ENCODE measurements around the gene LNX1. TPM values are rescaled to one million over a fixed set of nuclear protein-coding genes. Genes with fewer than 3 reads are reported as not detected.

LNX1 gene
- polyA plus RNA-seq, 3 donors, result 0.09 to 0.13 TPM; not detected in 1

DNA sequence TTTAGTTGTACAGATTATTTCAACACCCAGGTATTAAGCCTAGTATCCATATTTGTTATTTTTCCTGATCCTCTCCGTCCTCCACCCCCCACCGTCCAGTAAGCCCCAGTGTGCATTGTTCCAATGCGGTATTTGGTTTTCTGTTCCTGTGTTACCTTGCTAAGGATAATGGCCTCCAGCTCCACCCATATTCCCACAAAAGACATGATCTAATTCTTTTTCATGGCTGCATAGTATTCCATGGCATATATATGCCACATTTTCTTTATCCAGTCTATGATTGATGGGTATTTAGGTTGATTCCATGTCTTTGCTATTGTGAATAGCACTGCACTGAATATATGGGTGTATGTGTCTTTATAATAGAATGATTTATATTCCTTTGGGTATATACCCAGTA, 22.1 kb upstream of the LNX1 start:
- H3K9me3 ChIP-seq (replicated peaks in 1 of 2; ENCODE audit: control insufficient read depth in 1 of 2, insufficient read depth in 1 of 2, low read length in 2 of 2), result no peaks in the 10 kb centered on the region
- no peaks in the 10 kb centered on the region for H3K79me2 ChIP-seq (ENCODE audit: insufficient read depth, low read length)
- Mint-ChIP-seq H3K4me3 (no peak overlapping the region), H3K36me3 (no peaks in the 10 kb centered on the region), H3K27ac (no peak overlapping the region), H3K9me3 (peaks cover 0 to 3% (median 0%) of the 10 kb centered on the region in 7 donors), H3K4me1 (no peaks in the 10 kb centered on the region), H3K27me3 (ENCODE audit: low read depth in 3 of 3) (peaks cover 0 to 2% (median under 1%) of the 10 kb centered on the region in 3 donors)
- H3K4me2 ChIP-seq (replicated peaks; ENCODE audit: extremely low read depth, low read length, poor library complexity, severe bottlenecking), result no peak overlapping the region
- DNase-seq, result no peak
- H3K9ac ChIP-seq (ENCODE audit: insufficient read depth, low read length, poor library complexity, severe bottlenecking), result no peak overlapping the region
- intact Hi-C loops (cut with micrococcal nuclease), result no loop called here
- H3K4me3 ChIP-seq (replicated peaks in 1 of 3; ENCODE audit: low read depth in 2 of 3, low read length in 3 of 3), result no peak overlapping the region
- H3K27ac ChIP-seq (ENCODE audit: low read depth in 1 of 2, low read length in 2 of 2), result no peak overlapping the region
- TF ChIP-seq, protein P1, sequence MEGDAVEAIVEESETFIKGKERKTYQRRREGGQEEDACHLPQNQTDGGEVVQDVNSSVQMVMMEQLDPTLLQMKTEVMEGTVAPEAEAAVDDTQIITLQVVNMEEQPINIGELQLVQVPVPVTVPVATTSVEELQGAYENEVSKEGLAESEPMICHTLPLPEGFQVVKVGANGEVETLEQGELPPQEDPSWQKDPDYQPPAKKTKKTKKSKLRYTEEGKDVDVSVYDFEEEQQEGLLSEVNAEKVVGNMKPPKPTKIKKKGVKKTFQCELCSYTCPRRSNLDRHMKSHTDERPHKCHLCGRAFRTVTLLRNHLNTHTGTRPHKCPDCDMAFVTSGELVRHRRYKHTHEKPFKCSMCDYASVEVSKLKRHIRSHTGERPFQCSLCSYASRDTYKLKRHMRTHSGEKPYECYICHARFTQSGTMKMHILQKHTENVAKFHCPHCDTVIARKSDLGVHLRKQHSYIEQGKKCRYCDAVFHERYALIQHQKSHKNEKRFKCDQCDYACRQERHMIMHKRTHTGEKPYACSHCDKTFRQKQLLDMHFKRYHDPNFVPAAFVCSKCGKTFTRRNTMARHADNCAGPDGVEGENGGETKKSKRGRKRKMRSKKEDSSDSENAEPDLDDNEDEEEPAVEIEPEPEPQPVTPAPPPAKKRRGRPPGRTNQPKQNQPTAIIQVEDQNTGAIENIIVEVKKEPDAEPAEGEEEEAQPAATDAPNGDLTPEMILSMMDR (IDR thresholded peaks at IDR 0.05), result no peak
- H2AFZ ChIP-seq (ENCODE audit: insufficient read depth, low read depth, low read length, poor library complexity, severe bottlenecking), result no peak overlapping the region
- whole genome bisulfite sequencing (ENCODE audit: insufficient coverage), result 100% methylated on average over 3 of the region's 3 CpGs
- H4K20me1 ChIP-seq (ENCODE audit: insufficient read depth, low read length), result no peaks in the 10 kb centered on the region
- H3K36me3 ChIP-seq (replicated peaks in 1 of 2; ENCODE audit: control insufficient read depth in 1 of 2, insufficient read depth in 2 of 2, low read length in 2 of 2), result no peaks in the 10 kb centered on the region
- H3K4me1 ChIP-seq (ENCODE audit: control insufficient read depth in 1 of 2, insufficient read depth in 2 of 2, low read length in 2 of 2), result no peaks in the 10 kb centered on the region
- no peaks in the 10 kb centered on the region for H3K27me3 ChIP-seq (ENCODE audit: control insufficient read depth in 2 of 2, insufficient read depth in 2 of 2, low read length in 2 of 2)

DNA sequence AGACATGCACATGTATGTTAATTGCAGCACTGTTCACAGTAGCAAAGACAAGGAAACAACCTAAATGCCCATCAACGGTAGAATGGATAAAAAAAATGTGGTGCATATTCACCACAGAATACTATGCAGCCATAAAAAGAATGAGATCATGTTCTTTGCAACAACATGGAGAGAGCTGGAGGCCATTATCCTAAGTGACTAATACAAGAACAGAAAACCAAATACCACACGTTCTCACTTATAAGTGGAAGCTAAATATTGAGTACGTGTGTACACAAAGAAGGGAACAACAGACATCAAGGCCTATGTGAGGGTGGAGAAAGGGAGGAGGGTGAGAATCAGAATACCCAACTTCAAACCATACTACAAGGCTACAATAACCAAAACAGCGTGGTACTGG, 17.4 kb upstream of the LNX1 start:
- H4K20me1 ChIP-seq (ENCODE audit: insufficient read depth, low read length), result no peaks in the 10 kb centered on the region
- TF ChIP-seq, protein P1 (IDR thresholded peaks at IDR 0.05), result no peak
- Mint-ChIP-seq H3K27ac (no peak overlapping the region), H3K4me3 (no peak overlapping the region), H3K9me3 (peaks cover 0 to 3% (median 0%) of the 10 kb centered on the region in 7 donors), H3K36me3 (no peaks in the 10 kb centered on the region), H3K27me3 (ENCODE audit: low read depth in 3 of 3) (peaks cover 0 to 2% (median 2%) of the 10 kb centered on the region in 3 donors), H3K4me1 (no peaks in the 10 kb centered on the region)
- no peak overlapping the region for H3K4me2 ChIP-seq (replicated peaks; ENCODE audit: extremely low read depth, low read length, poor library complexity, severe bottlenecking)
- H3K27ac ChIP-seq (ENCODE audit: low read depth in 1 of 2, low read length in 2 of 2), result no peak overlapping the region
- H3K9ac ChIP-seq (ENCODE audit: insufficient read depth, low read length, poor library complexity, severe bottlenecking), result no peak overlapping the region
- no peaks in the 10 kb centered on the region for H3K27me3 ChIP-seq (ENCODE audit: control insufficient read depth in 2 of 2, insufficient read depth in 2 of 2, low read length in 2 of 2)
- DNase-seq, result no peak
- no peak overlapping the region for H3K4me3 ChIP-seq (replicated peaks in 1 of 3; ENCODE audit: low read depth in 2 of 3, low read length in 3 of 3)
- intact Hi-C loops (cut with micrococcal nuclease), result no loop called here
- no peaks in the 10 kb centered on the region for H3K79me2 ChIP-seq (ENCODE audit: insufficient read depth, low read length)
- H3K9me3 ChIP-seq (replicated peaks in 1 of 2; ENCODE audit: control insufficient read depth in 1 of 2, insufficient read depth in 1 of 2, low read length in 2 of 2), result no peaks in the 10 kb centered on the region
- no peak overlapping the region for H2AFZ ChIP-seq (ENCODE audit: insufficient read depth, low read depth, low read length, poor library complexity, severe bottlenecking)
- H3K4me1 ChIP-seq (ENCODE audit: control insufficient read depth in 1 of 2, insufficient read depth in 2 of 2, low read length in 2 of 2), result no peaks in the 10 kb centered on the region
- no CpG with 5 or more reads among the region's 4 CpGs for WGBS (ENCODE audit: insufficient coverage)
- no peaks in the 10 kb centered on the region for H3K36me3 ChIP-seq (replicated peaks in 1 of 2; ENCODE audit: control insufficient read depth in 1 of 2, insufficient read depth in 2 of 2, low read length in 2 of 2)

Data from CD14-positive monocyte (primary cell).